ENCODE data around the gene S100A2.

DNA sequence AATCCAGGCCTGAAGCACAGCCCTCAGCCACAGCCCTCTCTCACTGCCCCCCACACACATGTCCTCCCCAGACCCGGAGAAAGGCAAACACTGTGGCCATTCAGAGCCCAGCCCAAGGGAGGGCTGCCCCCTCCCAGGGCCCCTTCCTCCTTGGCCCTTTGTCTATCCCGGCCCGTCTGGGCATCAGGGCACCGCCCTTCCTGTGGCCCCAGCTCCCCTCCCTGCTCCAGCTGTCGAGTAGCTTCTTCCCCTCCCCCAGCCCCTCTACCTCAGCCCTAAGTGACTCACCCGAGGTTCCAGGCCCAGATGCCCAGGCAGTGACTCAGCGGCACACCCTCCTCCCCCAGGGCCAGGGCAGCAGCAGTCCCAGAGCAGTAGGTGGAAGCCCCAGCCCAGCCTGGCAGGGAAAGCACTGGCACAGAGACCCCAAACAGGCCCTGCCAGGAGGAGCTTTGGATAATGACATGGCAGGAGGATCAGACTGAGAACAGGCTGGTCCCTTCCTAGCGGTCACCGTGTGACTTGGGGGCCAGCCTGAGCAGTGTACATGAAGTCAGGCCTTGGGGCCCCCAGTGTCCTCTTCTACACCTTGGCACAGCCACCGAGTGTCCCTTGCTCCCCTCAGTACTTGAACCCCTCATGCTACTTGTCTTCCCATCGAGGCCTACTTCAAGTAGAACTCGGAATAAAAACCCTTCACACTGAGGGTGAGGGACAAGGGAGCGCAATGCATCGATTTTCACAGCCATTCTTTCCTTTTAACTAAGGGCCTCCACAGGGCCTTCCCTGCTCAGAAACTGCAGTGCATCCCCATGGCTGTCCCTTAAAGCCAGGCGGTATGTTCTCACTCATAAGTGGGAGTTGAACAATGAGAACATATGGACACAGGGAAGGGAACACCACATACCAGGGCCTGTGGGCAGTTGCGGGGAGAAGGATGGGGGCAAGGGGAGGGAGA is 1.0 kb upstream of the S100A2 start:
- TF ChIP-seq, protein P1, sequence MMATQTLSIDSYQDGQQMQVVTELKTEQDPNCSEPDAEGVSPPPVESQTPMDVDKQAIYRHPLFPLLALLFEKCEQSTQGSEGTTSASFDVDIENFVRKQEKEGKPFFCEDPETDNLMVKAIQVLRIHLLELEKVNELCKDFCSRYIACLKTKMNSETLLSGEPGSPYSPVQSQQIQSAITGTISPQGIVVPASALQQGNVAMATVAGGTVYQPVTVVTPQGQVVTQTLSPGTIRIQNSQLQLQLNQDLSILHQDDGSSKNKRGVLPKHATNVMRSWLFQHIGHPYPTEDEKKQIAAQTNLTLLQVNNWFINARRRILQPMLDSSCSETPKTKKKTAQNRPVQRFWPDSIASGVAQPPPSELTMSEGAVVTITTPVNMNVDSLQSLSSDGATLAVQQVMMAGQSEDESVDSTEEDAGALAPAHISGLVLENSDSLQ (IDR thresholded peaks at IDR 0.05): no peak
- TF ChIP-seq SP1 (IDR thresholded peaks at IDR 0.05) (no peak), FOXM1 (IDR thresholded peaks at IDR 0.05; ENCODE audit: borderline replicate concordance) (no peak), L3MBTL2 (conservative IDR thresholded peaks at IDR 0.05) (no peak), NFRKB (IDR thresholded peaks at IDR 0.05) (no peak), ZNF384 (IDR thresholded peaks at IDR 0.05) (no peak), FOXK2 (IDR thresholded peaks at IDR 0.05) (no peak), BHLHE40 (IDR thresholded peaks at IDR 0.05; ENCODE audit: borderline replicate concordance) (no peak)

All from HEK293T (cell line).